HG02623 (cell line): Measurements from ENCODE around the gene AAK1.
"Not testable (repeated sequence)": the region's sequence is repeated elsewhere in the genome, so short reads cannot be mapped to it uniquely, and the experiment has no call there.

ENCODE experiments used
- ATAC-seq: cut with Tn5 transposase; IDR thresholded peaks from one replicate; pipeline ENCODE4 v1.9.1; 2021; ENCODE audit warnings: moderate library complexity; ENCODE audit not compliant: unreplicated experiment

Gene AAK1

DNA sequence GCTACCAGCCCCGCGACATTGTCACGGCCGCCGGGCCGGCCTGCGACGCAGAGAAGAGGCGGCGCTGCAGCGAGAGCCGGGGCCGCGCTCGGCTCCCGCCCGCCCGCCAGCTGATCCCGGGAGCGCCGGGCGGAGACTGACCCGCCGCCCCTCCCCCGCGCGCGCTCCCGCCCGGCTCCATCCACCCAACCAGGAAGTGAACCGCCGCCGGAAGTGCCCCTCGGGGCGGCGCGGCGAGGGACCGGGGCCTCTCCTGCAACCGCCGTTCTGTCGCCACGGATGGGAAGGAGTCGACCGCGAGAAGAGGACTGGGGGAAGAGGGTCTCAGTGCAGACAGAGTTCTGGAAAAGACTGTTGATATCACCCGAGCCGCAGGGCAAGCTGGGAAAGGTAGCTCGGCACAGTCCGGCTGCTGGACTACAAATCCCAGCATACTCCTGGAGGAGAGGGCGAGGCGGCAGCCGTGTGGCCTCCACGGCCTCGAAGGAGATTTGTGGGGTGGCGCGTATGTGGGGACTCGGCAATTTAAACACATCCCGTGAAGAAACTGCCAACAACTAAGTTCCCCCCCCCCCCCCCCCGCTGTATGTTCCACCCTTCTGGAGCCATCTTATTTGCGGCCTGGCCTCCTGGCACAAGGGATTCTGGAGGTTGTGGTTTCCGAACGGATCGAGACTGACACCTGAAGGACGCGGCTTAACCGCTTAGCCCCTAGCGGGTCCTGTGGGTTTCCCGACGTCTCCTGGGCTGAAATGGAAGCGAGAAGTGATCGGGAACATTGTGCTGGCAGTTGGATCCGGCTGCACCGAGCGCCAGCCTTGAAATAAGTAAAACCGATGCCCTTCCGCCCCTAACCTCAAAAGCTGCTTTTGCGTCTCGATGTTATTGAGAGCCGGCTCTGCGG, at the start of gene AAK1:
AAK1 (minus strand) TSS at position 138 of the 904 bp plus-strand sequence. CDS start 699 bp downstream, outside the sequence.
- ATAC-seq, result peak; percentile 41

DNA sequence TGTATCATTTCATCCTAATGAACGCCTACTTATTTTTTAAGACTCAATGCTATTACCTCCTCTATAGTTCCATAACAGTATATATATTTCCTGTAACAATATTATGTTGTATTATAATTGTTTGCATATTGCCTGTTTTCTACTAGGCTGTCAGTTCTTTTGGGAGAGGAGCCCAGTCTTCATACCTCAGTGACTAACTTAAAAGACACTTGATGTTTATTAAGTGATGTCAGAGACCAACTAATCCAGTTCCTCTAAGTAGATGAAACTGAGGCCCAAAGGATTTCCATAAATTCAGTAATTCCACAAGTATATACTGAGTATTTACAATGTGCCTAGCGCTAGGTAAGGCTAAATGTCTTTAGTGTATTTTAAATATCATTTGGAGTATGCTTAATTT, 48.9 kb upstream of the AAK1 start:
- ATAC-seq, result no peak

DNA sequence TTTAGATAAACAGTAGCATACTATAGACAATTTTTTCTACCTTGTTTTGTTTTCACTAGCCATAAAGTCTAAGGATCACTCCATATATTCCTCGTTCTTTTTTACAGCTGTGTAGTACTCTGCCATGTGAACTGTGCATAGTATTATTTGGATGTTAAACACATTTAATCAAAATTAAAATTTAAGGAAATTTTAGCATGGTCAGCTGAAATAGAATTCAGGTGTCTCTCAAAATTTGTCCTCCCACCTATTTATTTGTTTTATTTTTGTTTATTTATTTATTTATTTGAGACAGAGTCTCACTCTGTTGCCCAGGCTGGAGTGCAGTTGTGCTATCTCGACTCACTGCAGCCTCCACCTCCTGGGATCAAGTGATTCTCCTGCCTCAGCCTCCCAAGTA, 46.4 kb upstream of the AAK1 start:
- no peak for ATAC-seq

DNA sequence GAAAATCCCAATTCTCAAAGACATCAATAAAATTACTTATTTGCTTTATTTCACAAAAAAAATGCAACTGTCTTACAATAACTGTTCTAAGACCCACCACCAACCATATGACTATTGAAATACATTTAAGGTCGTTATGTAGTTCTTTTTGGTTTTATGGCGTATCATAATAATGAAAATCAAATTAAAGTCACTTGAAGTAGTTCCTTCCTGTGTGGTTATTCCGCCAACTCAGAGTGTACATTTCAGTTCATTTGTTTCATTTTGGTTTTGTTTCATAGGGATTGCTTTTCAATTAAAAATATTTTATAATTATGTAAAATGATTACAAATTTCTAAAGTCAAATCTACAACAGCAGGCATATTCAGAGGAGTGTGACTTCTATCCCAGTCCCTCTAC, 45.9 kb upstream of the AAK1 start:
- no peak for ATAC-seq

DNA sequence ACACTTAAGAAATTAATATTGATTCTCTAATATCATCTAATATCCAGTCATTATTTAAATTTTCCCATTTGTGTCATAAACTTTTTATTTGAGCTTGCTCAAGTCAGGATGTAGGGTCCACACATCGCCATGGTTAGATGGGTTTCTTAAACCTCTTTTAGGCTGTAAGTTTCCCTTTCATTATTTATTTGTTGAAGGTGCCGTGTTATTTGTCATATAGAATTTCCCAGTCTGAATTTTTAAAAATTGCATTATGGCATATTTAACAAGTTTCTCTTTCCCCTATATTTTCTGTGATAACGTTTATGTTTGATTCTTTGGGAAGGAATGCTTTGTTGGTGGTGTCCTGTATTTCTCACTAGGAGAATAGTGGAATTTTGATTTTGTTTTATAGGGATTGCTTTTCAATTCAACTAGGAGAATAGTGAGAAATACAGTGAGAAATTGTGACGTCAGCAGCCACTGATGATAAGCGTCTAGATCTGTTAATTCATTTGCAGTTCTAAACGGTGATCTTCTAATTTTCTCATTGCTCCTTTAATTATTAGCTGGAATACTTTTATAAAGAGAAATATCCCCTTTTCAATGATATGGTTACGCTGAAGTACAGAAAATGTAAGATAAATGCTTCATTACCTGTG, 44.6 kb upstream of the AAK1 start:
- no peak for ATAC-seq

DNA sequence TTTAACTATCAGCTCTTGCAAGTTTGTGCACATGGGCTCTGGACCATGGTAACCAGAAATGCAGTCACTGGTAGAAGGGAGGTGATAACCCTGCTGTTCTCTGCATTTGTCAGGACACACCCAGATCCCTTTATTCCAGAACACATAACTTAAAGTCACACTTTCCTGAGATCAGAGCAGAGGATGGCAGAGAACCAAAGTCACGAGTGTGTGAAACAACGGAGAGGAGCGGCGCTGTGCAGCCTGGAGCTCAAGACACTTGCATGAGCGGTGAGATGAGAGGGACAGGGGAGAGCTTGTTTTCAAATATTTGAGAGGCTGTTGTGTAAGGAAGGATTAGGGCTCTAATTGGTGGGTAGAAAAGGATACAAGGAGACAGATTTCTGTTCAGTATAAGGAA, 43.3 kb upstream of the AAK1 start:
- no peak for ATAC-seq

DNA sequence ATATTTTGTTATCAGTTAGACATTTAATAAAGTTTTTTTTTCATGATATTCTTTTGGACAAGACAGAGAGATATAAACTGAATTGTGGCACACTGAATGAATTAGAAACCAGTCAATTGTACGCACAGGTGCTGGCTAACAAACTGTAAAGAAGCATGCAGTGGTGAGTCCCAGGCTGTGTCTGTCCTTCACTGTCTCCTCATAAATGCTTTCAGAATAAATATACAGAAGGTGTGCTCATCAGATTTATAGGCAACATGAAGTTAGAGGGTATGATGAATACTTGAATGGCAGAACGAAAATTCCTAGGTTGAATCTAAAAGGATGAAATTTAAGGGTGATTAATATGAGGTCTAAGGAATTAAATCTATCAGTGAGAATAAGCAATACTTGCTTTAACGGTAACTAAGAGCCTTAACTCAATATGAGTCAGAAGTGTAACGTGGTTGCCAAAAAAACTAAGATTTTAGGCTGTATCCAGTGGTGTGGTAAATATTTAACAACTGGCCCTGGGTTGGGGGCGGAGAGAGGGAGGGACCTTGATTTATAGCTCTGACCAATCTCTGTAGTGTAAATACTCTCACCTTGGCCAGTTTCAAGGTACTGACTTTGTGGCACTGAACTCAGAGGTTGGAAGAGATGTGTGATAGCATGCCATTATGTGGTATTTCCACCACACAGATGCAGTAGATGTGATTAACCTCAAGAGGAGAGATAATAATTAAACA, 41.9 kb upstream of the AAK1 start:
- no peak for ATAC-seq

DNA sequence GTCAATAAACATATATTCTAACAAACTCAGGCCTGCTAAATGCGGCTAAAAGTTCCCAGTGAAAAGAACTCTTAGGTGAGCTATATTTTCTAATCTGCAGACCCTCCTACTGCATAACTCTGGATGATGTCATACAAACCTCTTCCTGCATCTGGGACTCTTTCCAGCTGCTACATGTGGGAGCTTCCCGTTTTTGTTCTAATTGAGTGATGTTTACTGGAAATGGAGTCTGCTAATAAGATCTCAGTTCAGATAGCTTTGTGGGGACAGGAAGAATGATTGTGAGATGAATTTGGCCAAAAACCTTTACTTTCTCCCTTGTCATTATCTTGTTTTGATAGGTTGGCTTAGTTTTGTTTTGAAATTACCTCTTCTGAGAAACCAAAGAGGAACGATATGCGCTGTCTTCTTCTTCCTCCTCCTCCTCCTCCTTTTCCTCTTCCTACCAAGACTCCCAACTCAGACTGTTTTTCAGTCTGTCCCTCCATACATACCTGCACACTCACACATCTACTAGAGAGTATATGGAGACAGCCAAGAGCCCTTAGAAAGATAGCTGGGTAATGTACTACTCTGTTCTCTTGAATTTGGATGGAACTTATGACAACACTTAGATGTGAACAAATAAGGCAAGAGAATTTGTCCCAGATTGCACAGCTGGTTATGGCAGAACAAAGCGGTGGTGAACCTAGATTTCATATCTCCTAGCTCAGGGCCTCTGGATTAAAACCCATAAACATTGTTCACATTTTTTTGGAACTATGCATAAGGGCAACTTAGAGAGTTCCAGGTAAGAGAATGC, 39.8 kb upstream of the AAK1 start:
- ATAC-seq, result no peak

DNA sequence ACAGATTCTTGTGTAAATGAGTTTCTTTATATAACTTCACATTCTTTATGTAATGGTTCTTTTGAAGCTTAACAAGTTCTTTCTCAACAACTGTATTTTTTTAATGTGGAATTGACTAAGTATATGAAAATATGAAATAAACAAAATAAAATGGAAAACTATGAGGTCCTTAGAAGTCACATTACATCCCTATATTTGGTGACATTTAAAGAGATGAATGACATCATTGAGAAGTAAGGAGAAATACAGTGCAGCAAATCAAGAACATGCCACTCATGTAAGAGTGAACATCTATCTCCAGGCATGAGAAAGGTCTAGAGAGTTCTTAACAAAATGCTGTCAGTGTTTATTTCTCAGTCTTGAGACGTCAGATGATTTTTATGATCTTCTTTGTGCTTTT, 39.0 kb upstream of the AAK1 start:
- ATAC-seq, result no peak

DNA sequence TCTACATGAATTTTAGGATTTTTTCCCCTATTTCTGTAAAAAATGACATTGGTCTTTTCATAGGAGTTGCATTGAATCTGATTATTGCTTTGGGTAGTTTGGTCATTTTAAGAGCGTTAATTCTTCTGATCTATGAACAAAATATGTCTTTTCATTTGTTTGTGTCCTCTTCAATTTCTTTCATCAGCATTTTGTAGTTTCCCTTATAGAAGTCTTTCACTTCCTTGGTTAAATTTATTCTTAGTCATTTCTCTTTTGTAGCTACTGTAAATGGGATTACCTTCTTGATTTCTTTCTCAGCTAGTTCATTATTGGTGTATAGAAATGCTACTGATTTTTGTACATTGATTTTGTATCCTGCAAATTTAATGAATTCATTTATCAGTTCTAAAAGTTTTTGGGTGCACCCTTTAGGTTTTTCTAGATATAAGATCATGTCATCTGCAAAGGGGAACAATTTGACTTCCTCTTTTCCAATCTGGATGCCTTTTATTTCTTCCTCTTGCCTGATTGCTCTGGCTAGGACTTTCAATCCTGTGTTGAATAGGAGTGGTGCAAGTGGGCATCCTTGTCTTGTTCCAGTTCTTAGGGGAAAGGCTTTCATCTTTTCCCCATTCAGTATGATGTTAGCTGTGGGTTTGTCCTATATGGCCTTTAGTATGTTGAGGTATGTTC, 36.6 kb upstream of the AAK1 start:
- ATAC-seq, result no peak

DNA sequence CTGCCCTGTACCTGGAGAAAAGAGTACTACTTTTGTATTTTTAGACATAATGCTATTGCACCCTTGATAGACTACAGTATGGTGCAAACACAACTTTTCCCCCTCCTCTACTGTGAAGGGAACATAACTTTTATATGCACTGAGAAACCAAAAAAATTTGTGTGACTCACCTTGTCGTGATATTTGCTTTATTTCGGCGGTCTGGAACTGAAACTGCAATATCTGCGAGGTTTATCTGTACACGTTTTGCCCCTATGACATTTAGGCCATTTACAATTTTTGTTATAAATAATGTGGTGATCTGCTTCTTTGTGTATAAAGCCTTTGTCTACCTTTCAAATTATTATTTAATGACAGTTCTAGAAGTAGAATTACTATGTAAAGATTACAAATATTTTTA, 34.4 kb upstream of the AAK1 start:
- no peak for ATAC-seq

DNA sequence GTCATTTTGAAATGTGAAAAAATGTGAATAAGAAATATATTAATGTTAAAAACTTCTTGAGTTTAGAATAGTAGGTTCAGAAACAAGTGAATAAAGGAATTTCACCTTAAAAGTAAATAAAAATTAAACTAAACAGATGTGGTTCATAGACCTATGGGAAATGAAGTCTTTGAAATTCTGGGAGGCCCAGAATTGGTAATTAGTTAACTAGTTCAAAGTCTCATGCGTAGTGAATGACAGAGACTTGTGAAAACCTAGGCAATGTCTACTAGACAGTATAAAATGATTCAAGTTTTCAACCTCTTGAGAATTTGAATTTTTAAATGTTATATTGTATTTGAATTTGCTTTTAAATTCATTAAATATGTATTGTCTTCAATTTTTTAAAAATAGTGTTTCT, 32.6 kb upstream of the AAK1 start:
- no peak for ATAC-seq

DNA sequence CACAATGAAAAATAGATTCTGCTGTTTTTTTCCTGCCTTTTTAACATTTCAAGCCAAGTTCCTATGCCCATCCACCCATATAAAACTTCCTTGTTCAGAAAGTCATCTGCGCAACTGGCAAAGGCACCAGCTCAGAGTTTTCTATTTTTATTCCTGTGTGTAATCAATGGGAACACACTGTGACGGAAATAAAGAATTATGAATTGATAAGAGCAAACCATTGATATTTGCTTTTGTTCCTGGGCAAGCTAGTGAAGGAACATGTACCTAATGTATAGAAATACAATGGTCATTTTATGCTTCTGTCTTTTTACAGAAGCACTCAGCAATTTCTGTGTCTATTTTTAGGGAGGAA, 30.8 kb upstream of the AAK1 start:
- ATAC-seq, result no peak

DNA sequence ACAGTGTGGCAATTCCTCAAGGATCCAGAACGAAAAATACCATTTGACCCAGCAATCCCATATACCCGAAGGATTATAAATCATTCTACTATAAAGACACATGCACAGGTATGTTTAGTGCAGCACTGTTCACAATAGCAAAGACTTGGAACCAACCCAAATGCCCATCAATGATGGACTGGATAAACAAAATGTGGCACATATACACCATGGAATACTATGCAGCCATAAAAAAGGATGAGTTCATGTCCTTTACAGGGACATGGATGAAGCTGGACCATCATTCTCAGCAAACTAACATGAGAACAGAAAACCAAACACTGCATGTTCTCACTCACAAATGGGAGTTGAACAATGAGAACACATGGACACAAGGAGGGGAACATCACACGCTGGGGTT, 29.6 kb upstream of the AAK1 start:
- ATAC-seq, result not testable (repeated sequence)

DNA sequence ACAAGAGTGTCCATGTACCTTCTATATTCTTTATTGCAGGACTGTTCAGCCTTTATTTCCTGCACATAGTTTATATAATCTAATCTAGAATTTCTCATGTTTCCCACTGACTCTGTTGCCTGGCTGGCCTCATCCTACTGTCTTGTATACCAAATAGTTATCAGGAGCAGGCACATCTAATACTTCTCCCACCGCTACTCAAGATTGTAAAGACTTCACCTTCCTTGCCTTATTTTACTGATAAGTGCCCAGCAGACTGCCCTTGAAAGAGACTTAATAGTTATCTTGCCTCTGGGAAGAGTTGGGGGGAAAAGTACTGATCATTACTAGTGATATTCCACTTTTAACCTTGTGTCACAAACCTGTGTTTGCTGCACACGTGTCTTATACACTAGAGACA, 26.1 kb upstream of the AAK1 start:
- ATAC-seq, result no peak

DNA sequence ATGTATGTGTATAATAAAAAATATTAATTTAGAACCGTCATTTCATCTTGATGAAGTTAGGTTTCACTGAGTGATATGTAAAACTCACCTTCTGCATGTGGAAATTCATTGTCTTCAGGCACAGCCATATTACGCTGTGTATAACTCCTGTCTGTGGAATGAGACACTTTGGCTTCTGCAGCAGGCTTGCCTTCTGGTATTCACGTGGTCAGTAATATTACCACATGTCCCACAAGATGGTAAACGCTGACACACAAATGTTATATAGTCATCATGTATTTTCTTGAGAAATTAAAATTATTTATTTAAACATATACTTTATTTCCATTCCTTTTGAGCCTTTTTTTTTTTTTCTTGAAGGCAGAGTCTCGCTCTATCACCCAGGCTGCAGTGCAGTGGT, 25.1 kb upstream of the AAK1 start:
- ATAC-seq, result no peak

DNA sequence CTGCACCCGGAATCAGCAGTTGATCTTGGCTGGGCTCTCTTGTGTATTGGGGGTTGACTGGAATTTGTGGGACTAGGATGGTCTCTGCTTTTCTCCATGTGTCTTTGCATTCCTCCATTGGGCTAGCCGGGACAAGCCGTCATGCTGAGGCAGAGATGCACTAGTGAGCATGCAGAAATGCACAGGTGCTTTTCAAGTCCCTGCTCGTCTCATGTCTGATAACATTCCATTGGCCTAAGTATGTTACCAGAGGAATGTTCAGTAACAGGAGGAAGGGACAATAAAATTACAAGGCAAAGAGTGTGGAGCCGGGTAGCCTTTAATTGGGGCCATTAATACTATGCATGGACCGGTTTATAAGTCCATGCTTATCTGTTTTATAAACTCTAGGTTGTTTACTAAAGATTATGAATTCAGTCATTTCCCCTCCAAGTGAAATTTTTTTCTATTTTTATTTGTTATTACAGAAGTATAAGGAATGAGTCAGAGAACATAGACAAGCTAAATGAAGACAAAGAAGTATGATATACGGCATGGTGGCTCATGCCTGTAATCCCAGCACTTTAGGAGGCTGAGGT, 24.4 kb upstream of the AAK1 start:
- ATAC-seq, result no peak

DNA sequence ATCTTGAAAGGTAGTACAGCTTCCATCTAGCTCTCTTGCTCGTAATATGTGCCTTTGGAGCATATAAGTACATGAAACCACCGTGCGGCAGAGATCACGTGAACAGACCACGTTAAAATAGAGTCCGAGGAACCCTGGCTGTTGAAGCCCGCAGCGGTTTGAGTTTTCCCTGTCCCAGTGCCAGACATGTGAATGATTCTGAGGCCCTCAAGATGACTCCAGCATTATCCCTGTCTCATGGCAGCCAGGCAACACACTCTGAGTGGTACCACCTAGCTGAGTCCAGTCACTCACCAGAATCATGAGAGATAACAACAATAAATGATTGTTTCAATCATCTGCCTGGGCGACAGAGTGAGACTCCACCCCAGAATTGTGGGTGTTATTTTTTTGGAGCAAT, 21.6 kb upstream of the AAK1 start:
- no peak for ATAC-seq

DNA sequence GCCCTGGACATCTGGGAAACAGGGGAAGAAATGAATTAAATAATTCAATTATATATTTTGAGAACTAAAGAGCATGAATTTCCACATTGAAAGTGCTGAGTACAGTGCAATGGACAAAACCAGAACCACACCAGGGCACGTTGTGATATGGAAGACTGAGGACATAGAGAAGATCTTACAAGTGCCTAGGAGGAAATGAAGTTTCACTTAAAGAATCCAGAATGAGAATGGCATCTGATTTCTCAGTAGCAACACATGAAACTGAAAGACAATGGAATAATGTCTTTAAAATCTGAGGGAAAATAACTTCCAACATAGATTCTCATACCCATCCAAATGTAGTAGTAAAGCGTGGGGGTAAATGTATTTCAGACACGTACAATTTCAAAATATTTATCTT, 20.3 kb upstream of the AAK1 start:
- no peak for ATAC-seq

DNA sequence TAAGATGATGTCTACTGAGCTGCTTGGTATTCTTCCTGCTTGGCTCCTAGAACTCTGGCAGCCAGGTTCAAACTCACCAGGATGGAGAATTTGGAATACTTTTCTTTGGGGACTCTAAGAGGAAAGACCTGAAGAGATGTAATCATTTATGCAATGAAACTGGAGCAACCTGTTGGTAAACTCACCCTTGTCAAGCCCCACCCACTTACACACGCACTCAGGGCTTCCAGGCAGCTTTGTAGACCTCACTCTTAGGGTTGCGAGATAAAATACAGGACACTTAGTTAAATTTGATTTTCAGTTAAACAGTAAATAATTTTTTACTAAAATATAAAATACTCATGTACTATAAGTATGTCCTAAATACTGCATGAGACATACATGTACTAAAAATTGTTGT, 19.0 kb upstream of the AAK1 start:
- ATAC-seq, result not testable (repeated sequence)
